WERI-Rb-1 (cell line): ENCODE data around the gene MCRS1.
A peak's percentile ranks its signal among the peaks of the same experiment; 100 is the strongest.

Experiments
- DNase-seq: peaks from one replicate; pipeline ENCODE4 v3.0.0-alpha.2; 2020
- H3K27ac ChIP-seq: fragments of 250-450 bp; sonication (Bioruptor Pico); 2 replicates; pipeline ENCODE4 v1.5.1; 2020; ENCODE audit warnings: mild to moderate bottlenecking, moderate library complexity
- H3K27me3 ChIP-seq: fragments of 250-450 bp; sonication (Bioruptor Pico); 2 replicates; pipeline ENCODE4 v1.5.1; 2021; ENCODE audit warnings: mild to moderate bottlenecking, low read depth, moderate library complexity; ENCODE audit not compliant: insufficient read depth, severe bottlenecking
- H3K36me3 ChIP-seq: fragments of 250-450 bp; sonication (Bioruptor Pico); 2 replicates; pipeline ENCODE4 v1.5.1; 2020; ENCODE audit warnings: mild to moderate bottlenecking, moderate library complexity
- H3K4me3 ChIP-seq: 2 replicates; pipeline ENCODE4 v1.5.1; 2011; ENCODE audit warnings: low read depth, mild to moderate bottlenecking, control low read depth, low read length
- H3K9me3 ChIP-seq: fragments of 250-450 bp; sonication (Bioruptor Pico); 2 replicates; pipeline ENCODE4 v1.5.1; 2021; ENCODE audit warnings: mild to moderate bottlenecking, moderate library complexity; ENCODE audit not compliant: severe bottlenecking
- CTCF ChIP-seq: IDR thresholded peaks from 2 replicates; pipeline ENCODE4 v1.5.1; 2011; ENCODE audit warnings: low read depth, mild to moderate bottlenecking, control low read depth, inconsistent platforms, low read length

The MCRS1 gene

GRCh38 chr12:49541911-49542505, 25.9 kb downstream of the MCRS1 start:
- peaks cover 8% of the 10 kb centered on the region for H3K27me3 ChIP-seq

DNA sequence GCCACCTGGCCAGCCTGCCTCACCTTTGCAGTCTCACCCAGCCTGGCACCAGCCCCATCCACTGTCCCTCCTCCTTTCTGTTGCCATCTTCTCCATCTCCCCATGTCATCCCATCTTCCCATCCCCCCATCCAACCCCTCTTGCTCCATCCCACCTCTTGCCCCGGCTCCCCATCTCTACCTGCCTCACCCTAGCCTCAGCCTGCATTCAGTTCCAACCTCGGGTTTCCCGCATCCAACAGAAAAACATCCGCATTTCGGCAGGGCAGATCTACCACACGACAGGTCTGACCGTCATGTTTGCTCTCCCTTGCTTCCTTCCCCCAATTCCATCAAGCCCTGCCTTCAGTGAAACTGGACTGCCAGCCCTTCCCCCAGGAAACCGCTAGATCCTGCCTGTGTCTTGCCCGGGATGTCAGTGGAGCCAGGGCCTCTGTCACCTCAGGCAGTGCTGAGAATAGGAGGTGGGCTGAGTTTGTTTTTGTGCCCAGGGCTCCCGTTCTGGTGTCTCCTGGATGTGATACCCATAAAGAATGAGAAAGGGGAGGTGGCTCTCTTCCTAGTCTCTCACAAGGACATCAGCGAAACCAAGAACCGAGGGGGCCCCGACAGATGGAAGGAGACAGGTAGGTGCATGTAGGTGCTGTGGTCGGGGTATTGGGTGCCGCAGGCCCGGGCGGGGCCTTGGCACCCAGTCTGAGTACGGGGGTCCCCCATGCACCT, 26.6 kb downstream of the MCRS1 start:
- no peak overlapping the region for H3K4me3 ChIP-seq
- H3K27me3 ChIP-seq = peaks cover 8% of the 10 kb centered on the region
- no peak for TF ChIP-seq CTCF
- no peaks in the 10 kb centered on the region for H3K9me3 ChIP-seq
- H3K36me3 ChIP-seq = no peaks in the 10 kb centered on the region
- no peak overlapping the region for H3K27ac ChIP-seq
- DNase-seq = no peak

More at GRCh38 chr12:49541911-49542505, 25.9 kb downstream of the MCRS1 start:
- no peak for TF ChIP-seq CTCF
- Histone ChIP-seq H3K27ac (no peak overlapping the region), H3K9me3 (no peaks in the 10 kb centered on the region), H3K4me3 (no peak overlapping the region), H3K36me3 (no peaks in the 10 kb centered on the region)
- no peak for DNase-seq

GRCh38 chr12:49540229-49541139, 27.5 kb downstream of the MCRS1 start:
- no peak for DNase-seq
- H3K27ac ChIP-seq = no peak overlapping the region
- no peak for TF ChIP-seq CTCF
- H3K27me3 ChIP-seq = peaks cover 8% of the 10 kb centered on the region
- no peaks in the 10 kb centered on the region for H3K36me3 ChIP-seq
- H3K9me3 ChIP-seq = no peaks in the 10 kb centered on the region
- H3K4me3 ChIP-seq = peak overlapping the region; percentile 62; the same call in 1 of the 2 replicates

GRCh38 chr12:49539406-49540228, 28.3 kb downstream of the MCRS1 start:
- DNase-seq = no peak
- peak overlapping the region; percentile 62 for H3K4me3 ChIP-seq
- no peaks in the 10 kb centered on the region for H3K36me3 ChIP-seq
- H3K9me3 ChIP-seq = no peaks in the 10 kb centered on the region
- no peak overlapping the region for H3K27ac ChIP-seq
- TF ChIP-seq CTCF = no peak
- peaks cover 8% of the 10 kb centered on the region for H3K27me3 ChIP-seq
